PC-9 (cell line): ENCODE data around the gene DUS2. TPM values are rescaled to one million over a fixed set of nuclear protein-coding genes. Genes with fewer than 3 reads are reported as not detected.

Experiments
- BruUV-seq: library from RNA; stranded (reverse); fragments of 400-500 nt; replicated peaks from 2 replicates; lab custom pipeline; 2021; lab: Mats Ljungman, UMichigan
- CTCF ChIA-PET: fragments of 300-600 bp; sonication (Branson Sonifier 250); formaldehyde crosslinking; loops from one replicate; lab custom pipeline; 2022; ENCODE audit warnings: antibody characterized with exemption; lab: Charles Lee
- POLR2A ChIA-PET: fragments of 300-600 bp; sonication (Branson Sonifier 250); formaldehyde crosslinking; loops from one replicate; lab custom pipeline; 2022; ENCODE audit warnings: antibody characterized with exemption; ENCODE audit not compliant: unreplicated experiment; lab: Charles Lee
- DNase-seq, 2 experiments: peaks; one replicate each; pipeline versions ENCODE4 v3.0.0 to v3.0.0-alpha.2; 2015 to 2022; ENCODE audit warnings: mixed read lengths in 1 of 2
- H2AFZ ChIP-seq: fragments of 200-600 bp; sonication (generic); 2 replicates; pipeline ENCODE4 v1.8.1; 2017; ENCODE audit warnings: antibody characterized with exemption
- H3F3A ChIP-seq: fragments of 200-600 bp; sonication (generic); 2 replicates; pipeline ENCODE4 v1.8.1; 2017; ENCODE audit warnings: antibody characterized with exemption, mild to moderate bottlenecking, low read depth; ENCODE audit not compliant: insufficient read depth
- H3K27ac ChIP-seq: fragments of 200-600 bp; sonication (generic); 2 replicates; pipeline ENCODE4 v1.6.1; 2016; ENCODE audit warnings: mixed run types
- H3K27me3 ChIP-seq: fragments of 200-600 bp; sonication (generic); 2 replicates; pipeline ENCODE4 v1.6.1; 2016; ENCODE audit warnings: low read depth, mixed run types; ENCODE audit not compliant: insufficient read depth
- H3K36me3 ChIP-seq: fragments of 200-600 bp; sonication (generic); 2 replicates; pipeline ENCODE4 v1.6.1; 2016; ENCODE audit warnings: low read depth, mixed run types
- H3K4me1 ChIP-seq: fragments of 200-600 bp; sonication (generic); replicated peaks from 2 replicates; pipeline ENCODE4 v1.6.1; 2016; ENCODE audit warnings: mixed run types; ENCODE audit not compliant: insufficient read depth
- H3K4me2 ChIP-seq: fragments of 200-600 bp; sonication (generic); 2 replicates; pipeline ENCODE4 v1.6.1; 2017; ENCODE audit warnings: mixed run types
- H3K4me3 ChIP-seq: fragments of 200-600 bp; sonication (generic); 2 replicates; pipeline ENCODE4 v1.6.1; 2016; ENCODE audit warnings: mixed run types
- H3K79me2 ChIP-seq: fragments of 200-600 bp; sonication (generic); 2 replicates; pipeline ENCODE4 v1.6.1; 2017; ENCODE audit warnings: low read depth, mixed run types
- H3K9me2 ChIP-seq: fragments of 200-600 bp; sonication (generic); 2 replicates; pipeline ENCODE4 v1.8.1; 2017; ENCODE audit warnings: mild to moderate bottlenecking; ENCODE audit not compliant: insufficient read depth
- H3K9me3 ChIP-seq: fragments of 200-600 bp; sonication (generic); 2 replicates; pipeline ENCODE4 v1.8.1; 2016; ENCODE audit warnings: low read depth; ENCODE audit not compliant: insufficient read depth
- H4K20me1 ChIP-seq: fragments of 200-600 bp; sonication (generic); 2 replicates; pipeline ENCODE4 v1.8.1; 2017; ENCODE audit not compliant: insufficient read depth
- EZH2 ChIP-seq: fragments of 200-600 bp; sonication (generic); IDR thresholded peaks from 2 replicates; pipeline ENCODE4 v1.8.0; 2017; ENCODE audit warnings: antibody characterized with exemption, low read depth
- intact Hi-C: fragments of 100-400 bp; cut with micrococcal nuclease; formaldehyde crosslinking; loops from one replicate; pipeline ENCODE4 v1.10.0; 2022; ENCODE audit not compliant: unreplicated experiment
- total RNA-seq: library from RNA; stranded (reverse); gene quantifications from 2 replicates; pipeline ENCODE4 v1.2.3, GENCODE V29; 2021
- TF ChIP-seq, protein P1 (sequence below): fragments of 200-600 bp; sonication (generic); conservative IDR thresholded peaks from 2 replicates; pipeline ENCODE4 v1.6.1; 2017; ENCODE audit warnings: mixed run types, antibody characterized with exemption, mild to moderate bottlenecking, moderate library complexity

Gene DUS2
- total RNA-seq, 1 experiment from 2014 or later, result 29.7 TPM

DNA sequence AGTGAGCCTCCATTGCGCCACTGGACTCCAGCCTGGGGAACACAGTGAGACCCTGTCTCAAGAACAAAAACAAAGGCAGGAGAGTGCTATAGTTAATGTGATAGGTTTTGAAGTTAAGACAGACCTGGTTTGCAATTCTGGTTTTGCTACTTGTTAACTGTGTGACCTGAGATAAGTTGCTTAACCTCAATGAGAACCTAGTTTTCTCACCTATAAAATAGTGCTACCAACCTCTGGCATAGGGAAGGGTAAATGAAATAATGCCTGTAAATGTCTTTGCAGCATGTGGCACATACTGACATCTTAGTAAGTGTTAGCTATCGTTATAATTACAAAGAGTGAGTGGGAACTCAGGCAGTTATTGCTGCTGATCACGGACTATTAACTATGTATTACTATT lies 32.3 kb downstream of the DUS2 start:
- no peak for DNase-seq
- Histone ChIP-seq H3K4me2 (no peak overlapping the region), H3K36me3 (no peaks in the 10 kb centered on the region), H3K4me1 (no peaks in the 10 kb centered on the region), H3K9me3 (no peaks in the 10 kb centered on the region), H3K27ac (no peak overlapping the region), H3K79me2 (no peaks in the 10 kb centered on the region), H3K9me2 (no peaks in the 10 kb centered on the region), H3K4me3 (no peak overlapping the region), H4K20me1 (no peaks in the 10 kb centered on the region), H3K27me3 (no peaks in the 10 kb centered on the region), H2AFZ (no peak overlapping the region), H3F3A (no peaks in the 10 kb centered on the region; the same call in 1 of the 2 replicates)
- no peak for TF ChIP-seq EZH2
- TF ChIP-seq, protein P1, sequence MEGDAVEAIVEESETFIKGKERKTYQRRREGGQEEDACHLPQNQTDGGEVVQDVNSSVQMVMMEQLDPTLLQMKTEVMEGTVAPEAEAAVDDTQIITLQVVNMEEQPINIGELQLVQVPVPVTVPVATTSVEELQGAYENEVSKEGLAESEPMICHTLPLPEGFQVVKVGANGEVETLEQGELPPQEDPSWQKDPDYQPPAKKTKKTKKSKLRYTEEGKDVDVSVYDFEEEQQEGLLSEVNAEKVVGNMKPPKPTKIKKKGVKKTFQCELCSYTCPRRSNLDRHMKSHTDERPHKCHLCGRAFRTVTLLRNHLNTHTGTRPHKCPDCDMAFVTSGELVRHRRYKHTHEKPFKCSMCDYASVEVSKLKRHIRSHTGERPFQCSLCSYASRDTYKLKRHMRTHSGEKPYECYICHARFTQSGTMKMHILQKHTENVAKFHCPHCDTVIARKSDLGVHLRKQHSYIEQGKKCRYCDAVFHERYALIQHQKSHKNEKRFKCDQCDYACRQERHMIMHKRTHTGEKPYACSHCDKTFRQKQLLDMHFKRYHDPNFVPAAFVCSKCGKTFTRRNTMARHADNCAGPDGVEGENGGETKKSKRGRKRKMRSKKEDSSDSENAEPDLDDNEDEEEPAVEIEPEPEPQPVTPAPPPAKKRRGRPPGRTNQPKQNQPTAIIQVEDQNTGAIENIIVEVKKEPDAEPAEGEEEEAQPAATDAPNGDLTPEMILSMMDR, result no peak
- ChIA-PET CTCF (no interaction called here), POLR2A (no interaction called here)
- intact Hi-C loops, result no loop called here
- no TSS peak for BruUV-seq

GRCh38 chr16:68059804-68060203 lies 36.7 kb downstream of the DUS2 start:
- no peaks in the 10 kb centered on the region for H4K20me1 ChIP-seq
- H3K27me3 ChIP-seq, result no peaks in the 10 kb centered on the region
- peaks cover 9% of the 10 kb centered on the region; the same call in 1 of the 2 replicates for H3F3A ChIP-seq
- no peak overlapping the region for H3K4me2 ChIP-seq
- DNase-seq, result no peak
- H3K36me3 ChIP-seq, result no peaks in the 10 kb centered on the region
- no peak overlapping the region for H3K4me3 ChIP-seq
- no peak overlapping the region for H2AFZ ChIP-seq
- intact Hi-C loops, result no loop called here
- H3K9me2 ChIP-seq, result no peaks in the 10 kb centered on the region
- CTCF ChIA-PET, result interaction anchor here (0.6 kb wide), 1 partner anchor 209 kb away, joined by 3 read pairs; no protein-coding TSS in a partner anchor
- H3K79me2 ChIP-seq, result no peaks in the 10 kb centered on the region
- no peaks in the 10 kb centered on the region for H3K4me1 ChIP-seq
- H3K9me3 ChIP-seq, result no peaks in the 10 kb centered on the region
- BruUV-seq, result no TSS peak
- H3K27ac ChIP-seq, result no peak overlapping the region
- TF ChIP-seq, protein P1, result no peak
- TF ChIP-seq EZH2, result no peak
- POLR2A ChIA-PET, result no interaction called here

GRCh38 chr16:68061396-68061795 lies 38.3 kb downstream of the DUS2 start:
- POLR2A ChIA-PET, result no interaction called here
- peaks cover 13% of the 10 kb centered on the region; the same call in 1 of the 2 replicates for H3F3A ChIP-seq
- H3K79me2 ChIP-seq, result no peaks in the 10 kb centered on the region
- H3K9me3 ChIP-seq, result no peaks in the 10 kb centered on the region
- no peak overlapping the region for H3K4me2 ChIP-seq
- no peaks in the 10 kb centered on the region for H3K4me1 ChIP-seq
- no peak for DNase-seq
- BruUV-seq, result no TSS peak
- no peak for TF ChIP-seq EZH2
- TF ChIP-seq, protein P1, result no peak
- H3K9me2 ChIP-seq, result no peaks in the 10 kb centered on the region
- no peak overlapping the region for H3K27ac ChIP-seq
- H4K20me1 ChIP-seq, result no peaks in the 10 kb centered on the region; the same call in 1 of the 2 replicates
- intact Hi-C loops, result no loop called here
- no peak overlapping the region for H3K4me3 ChIP-seq
- no peak overlapping the region for H2AFZ ChIP-seq
- H3K27me3 ChIP-seq, result no peaks in the 10 kb centered on the region
- CTCF ChIA-PET, result no interaction called here
- no peaks in the 10 kb centered on the region for H3K36me3 ChIP-seq
